SK-N-MC (cell line): ENCODE measurements around the gene LGALS1.

Experiments used
- EZH2 ChIP-seq: fragments of 200-600 bp; sonication (generic); IDR thresholded peaks from one replicate; pipeline ENCODE4 v1.6.1; 2017; ENCODE audit warnings: antibody characterized with exemption
- FOXP2 ChIP-seq: optimal IDR thresholded peaks from 2 replicates; pipeline ENCODE3; 2011; ENCODE audit warnings: mild to moderate bottlenecking, moderate library complexity; ENCODE audit not compliant: insufficient read depth; ENCODE audit errors: extremely low read length, control extremely low read depth
- POLR2AphosphoS5 ChIP-seq: IDR thresholded peaks from 2 replicates; pipeline ENCODE4 v1.6.1; 2012; ENCODE audit warnings: mild to moderate bottlenecking, low read depth, low read length, borderline replicate concordance

DNA sequence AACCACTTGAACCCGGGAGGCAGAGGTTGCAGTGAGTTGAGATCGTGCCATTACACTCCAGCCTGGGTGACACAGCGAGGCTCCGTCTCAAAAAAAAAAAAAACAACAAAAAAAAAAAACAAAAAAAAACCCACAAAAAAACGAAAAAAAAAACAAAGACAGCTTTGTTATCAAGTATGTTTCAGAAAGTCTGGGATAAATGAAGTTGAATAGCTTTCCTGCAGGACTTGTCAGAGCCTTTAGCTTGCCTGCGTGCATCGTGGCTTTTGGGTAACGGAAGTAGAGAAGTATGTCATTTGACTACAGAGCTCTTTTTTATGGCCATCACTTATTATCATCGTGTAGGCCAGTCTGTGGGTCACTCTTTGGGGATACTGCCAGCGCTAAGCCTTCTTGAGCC, 36.1 kb downstream of the LGALS1 start:
- no peak for TF ChIP-seq POLR2AphosphoS5
- TF ChIP-seq EZH2, result no peak
- TF ChIP-seq FOXP2, result no peak
